Osteoblast (primary cell): ENCODE measurements around the gene DNAJB11. TPM values are rescaled to one million over a fixed set of nuclear protein-coding genes. Genes with fewer than 3 reads are reported as not detected.

Experiments
- DNase-seq: peaks from one replicate; pipeline ENCODE4 v3.0.0; 2011; ENCODE audit warnings: low spot score, mixed read lengths; ENCODE audit not compliant: insufficient read length; ENCODE audit errors: missing footprints
- H2AFZ ChIP-seq: 2 replicates; pipeline ENCODE4 v1.6.0; 2011; ENCODE audit warnings: mild to moderate bottlenecking, low read length
- H3K27ac ChIP-seq: 2 replicates; pipeline ENCODE4 v1.5.1; 2011; ENCODE audit warnings: mild to moderate bottlenecking, low read depth, low read length, moderate library complexity
- H3K27me3 ChIP-seq: 2 replicates; pipeline ENCODE4 v1.6.0; 2012; ENCODE audit warnings: mild to moderate bottlenecking, control low read depth, inconsistent platforms, low read length, moderate library complexity; ENCODE audit not compliant: insufficient read depth
- H3K36me3 ChIP-seq: 2 replicates; pipeline ENCODE4 v1.5.1; 2011; ENCODE audit warnings: mild to moderate bottlenecking, low read length, control low read depth, moderate library complexity; ENCODE audit not compliant: insufficient read depth
- H3K4me1 ChIP-seq: 2 replicates; pipeline ENCODE4 v1.5.1; 2011; ENCODE audit warnings: mild to moderate bottlenecking, low read length, control low read depth, moderate library complexity; ENCODE audit not compliant: insufficient read depth
- H3K4me2 ChIP-seq: 2 replicates; pipeline ENCODE4 v1.6.0; 2011; ENCODE audit warnings: mild to moderate bottlenecking, low read length; ENCODE audit not compliant: insufficient read depth
- H3K4me3 ChIP-seq: fragments of 200-600 bp; sonication (generic); 3 replicates; pipeline ENCODE4 v1.5.1; 2012; ENCODE audit warnings: mild to moderate bottlenecking, low read length, inconsistent platforms; ENCODE audit not compliant: insufficient read depth
- H3K79me2 ChIP-seq: 2 replicates; pipeline ENCODE4 v1.6.0; 2012; ENCODE audit warnings: mild to moderate bottlenecking, low read length, control low read depth, inconsistent platforms; ENCODE audit not compliant: insufficient read depth
- H3K9me3 ChIP-seq: 2 replicates; pipeline ENCODE4 v1.5.1; 2011; ENCODE audit warnings: low read depth, low read length, control low read depth
- H4K20me1 ChIP-seq: 2 replicates; pipeline ENCODE4 v1.6.0; 2012; ENCODE audit warnings: mild to moderate bottlenecking, low read length, control low read depth; ENCODE audit not compliant: insufficient read depth
- total RNA-seq: library from RNA; depleted of rRNA; stranded (reverse); fragments of >200 nt; gene quantifications from 2 replicates; pipeline ENCODE4 v1.2.3, GENCODE V29; 2012
- TF ChIP-seq, protein P1 (sequence below): IDR thresholded peaks from 2 replicates; pipeline ENCODE4 v1.5.1; 2011; ENCODE audit warnings: mild to moderate bottlenecking, low read depth, low read length, moderate library complexity; ENCODE audit errors: extremely low read depth

DNAJB11 gene
- total RNA-seq, 1 donor, result 35.8 TPM

DNA sequence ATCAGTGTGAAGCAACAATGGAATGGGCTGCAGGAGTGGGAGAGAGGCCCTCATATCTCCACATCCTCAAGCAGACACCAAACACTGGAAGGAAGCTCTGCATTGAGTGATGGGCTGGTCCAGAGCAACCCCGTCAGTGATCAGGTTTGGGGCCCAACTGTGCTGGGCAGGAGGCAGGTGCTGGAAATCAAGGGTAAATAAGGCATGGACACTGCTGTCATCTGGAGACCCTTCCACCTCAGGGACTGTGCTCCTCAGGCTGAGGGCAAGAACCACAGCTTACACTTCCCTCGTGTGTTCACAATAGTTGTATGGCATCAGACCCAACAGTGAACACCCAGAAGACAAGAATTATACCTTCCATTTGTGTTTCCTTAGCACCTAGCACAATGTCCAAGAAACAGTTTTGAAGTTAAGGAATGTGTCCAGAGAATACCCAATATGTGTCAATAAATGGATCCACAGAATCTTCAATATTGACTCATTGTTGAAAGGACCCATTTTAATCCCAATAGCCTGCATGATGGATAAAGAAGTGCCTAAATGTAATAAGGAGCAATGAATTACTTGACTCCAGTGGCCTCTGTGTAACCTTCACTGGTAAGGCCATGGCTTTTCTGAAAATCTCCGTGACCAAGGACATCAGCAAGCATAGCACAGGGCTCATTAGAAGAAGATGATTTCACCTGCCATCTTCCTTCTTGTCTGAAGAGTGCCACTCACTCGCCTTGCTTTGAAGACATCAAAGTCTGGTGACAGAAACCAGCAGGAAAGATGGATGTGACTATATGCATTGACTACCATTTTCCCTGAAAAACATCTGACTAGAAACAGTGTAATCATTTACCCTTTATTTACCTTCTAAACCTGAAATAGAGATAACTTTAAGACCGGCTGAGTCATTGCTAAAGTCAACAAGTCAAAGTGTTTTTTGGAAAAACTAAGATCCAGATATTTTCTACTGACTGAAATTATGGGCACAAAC is 35.3 kb downstream of the DNAJB11 start:
- H4K20me1 ChIP-seq, result no peaks in the 10 kb centered on the region
- no peaks in the 10 kb centered on the region for H3K36me3 ChIP-seq
- TF ChIP-seq, protein P1, sequence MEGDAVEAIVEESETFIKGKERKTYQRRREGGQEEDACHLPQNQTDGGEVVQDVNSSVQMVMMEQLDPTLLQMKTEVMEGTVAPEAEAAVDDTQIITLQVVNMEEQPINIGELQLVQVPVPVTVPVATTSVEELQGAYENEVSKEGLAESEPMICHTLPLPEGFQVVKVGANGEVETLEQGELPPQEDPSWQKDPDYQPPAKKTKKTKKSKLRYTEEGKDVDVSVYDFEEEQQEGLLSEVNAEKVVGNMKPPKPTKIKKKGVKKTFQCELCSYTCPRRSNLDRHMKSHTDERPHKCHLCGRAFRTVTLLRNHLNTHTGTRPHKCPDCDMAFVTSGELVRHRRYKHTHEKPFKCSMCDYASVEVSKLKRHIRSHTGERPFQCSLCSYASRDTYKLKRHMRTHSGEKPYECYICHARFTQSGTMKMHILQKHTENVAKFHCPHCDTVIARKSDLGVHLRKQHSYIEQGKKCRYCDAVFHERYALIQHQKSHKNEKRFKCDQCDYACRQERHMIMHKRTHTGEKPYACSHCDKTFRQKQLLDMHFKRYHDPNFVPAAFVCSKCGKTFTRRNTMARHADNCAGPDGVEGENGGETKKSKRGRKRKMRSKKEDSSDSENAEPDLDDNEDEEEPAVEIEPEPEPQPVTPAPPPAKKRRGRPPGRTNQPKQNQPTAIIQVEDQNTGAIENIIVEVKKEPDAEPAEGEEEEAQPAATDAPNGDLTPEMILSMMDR, result no peak
- no peak for DNase-seq
- no peak overlapping the region for H2AFZ ChIP-seq
- H3K27ac ChIP-seq, result no peak overlapping the region
- no peaks in the 10 kb centered on the region for H3K9me3 ChIP-seq
- H3K27me3 ChIP-seq, result no peaks in the 10 kb centered on the region
- no peak overlapping the region for H3K4me3 ChIP-seq
- H3K79me2 ChIP-seq, result no peaks in the 10 kb centered on the region
- no peak overlapping the region for H3K4me2 ChIP-seq
- no peaks in the 10 kb centered on the region for H3K4me1 ChIP-seq

DNA sequence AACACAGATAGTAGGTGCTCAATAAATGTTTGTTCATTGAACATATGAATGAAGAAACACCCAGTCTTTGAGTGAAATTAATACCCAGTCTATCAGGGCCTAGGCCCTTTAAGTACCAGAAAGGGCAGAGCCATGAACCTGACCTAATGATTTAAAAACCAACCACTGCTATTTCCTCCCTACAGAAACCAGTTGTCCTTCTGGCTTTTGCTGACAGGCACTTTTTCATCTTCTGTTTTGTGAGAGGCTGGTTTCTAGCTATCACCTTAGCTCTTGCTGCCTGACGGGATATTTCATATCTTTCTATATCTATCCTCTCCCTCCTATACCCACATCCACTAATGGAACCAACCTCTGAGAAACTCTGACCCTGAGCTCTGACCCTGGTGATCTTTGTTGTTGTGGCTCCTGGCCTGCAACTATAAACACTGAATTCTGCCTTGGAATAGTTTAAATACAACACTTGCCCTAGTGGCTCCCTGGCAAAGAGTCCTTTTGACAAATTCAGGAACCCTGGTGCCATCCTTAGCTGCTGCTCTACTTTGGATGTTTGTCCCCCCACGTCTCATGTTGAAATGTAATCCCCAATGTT is 38.2 kb downstream of the DNAJB11 start:
- Histone ChIP-seq H3K4me2 (no peak overlapping the region), H3K27ac (no peak overlapping the region), H3K4me3 (no peak overlapping the region), H3K9me3 (no peaks in the 10 kb centered on the region), H3K4me1 (no peaks in the 10 kb centered on the region), H3K27me3 (peaks cover 11% of the 10 kb centered on the region), H3K79me2 (no peaks in the 10 kb centered on the region), H3K36me3 (no peaks in the 10 kb centered on the region), H2AFZ (peak overlapping the region; percentile 18), H4K20me1 (no peaks in the 10 kb centered on the region)
- no peak for DNase-seq
- TF ChIP-seq, protein P1, result no peak

DNA sequence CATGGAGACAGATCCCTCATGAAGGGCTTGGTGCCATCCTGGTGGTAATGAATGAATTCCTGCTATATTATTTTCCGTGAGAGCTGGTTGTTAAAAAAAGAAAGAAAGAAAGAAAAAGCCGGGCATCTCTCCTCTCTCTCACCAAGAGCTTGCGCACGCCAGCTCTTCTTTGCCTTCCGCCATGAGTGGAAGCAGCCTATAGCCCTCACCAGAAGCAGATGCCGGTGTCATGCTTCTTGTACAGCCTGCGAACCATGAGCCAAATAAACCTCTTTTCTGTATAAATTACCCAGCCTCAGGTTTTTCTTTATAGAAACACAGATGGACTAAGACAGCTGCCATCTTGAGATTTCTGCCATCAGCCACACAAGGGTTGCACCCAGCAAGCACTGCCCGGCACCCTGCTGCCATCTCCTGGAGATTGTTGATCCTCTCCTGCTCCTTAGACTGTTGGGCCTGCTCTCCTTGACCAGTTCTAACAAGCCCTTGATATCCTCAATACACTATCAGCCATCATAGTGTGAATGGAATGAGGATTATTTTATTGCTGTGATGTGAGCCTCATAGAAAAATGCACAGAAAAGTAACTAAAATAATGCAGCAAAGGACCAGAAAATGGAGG is 38.8 kb downstream of the DNAJB11 start:
- Histone ChIP-seq H3K36me3 (no peaks in the 10 kb centered on the region), H3K27ac (no peak overlapping the region), H4K20me1 (no peaks in the 10 kb centered on the region), H3K9me3 (no peaks in the 10 kb centered on the region), H3K79me2 (no peaks in the 10 kb centered on the region), H3K4me1 (no peaks in the 10 kb centered on the region), H3K4me2 (no peak overlapping the region), H2AFZ (peak overlapping the region; percentile 18), H3K27me3 (peaks cover 16% of the 10 kb centered on the region), H3K4me3 (no peak overlapping the region)
- TF ChIP-seq, protein P1, result peak; percentile 51
- no peak for DNase-seq

DNA sequence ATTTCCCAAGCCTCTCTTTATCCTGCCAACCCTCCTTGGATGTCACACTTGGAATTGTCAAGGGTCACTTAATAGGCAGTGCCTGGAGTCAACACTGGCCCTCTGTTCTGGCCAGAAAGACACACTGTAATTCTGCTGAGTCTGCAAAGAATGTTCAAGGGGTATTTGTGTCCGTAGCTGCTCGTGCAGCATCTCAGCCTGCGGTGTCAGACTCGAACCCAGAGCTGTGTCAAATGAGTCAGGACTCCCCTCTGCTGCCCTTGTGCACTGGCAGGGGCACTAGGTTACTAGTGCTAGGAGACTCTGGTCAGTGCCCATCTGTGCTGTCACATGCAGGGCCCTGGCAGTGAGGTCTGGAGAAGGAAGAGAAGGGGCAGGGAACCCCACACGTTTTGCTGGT is 41.5 kb downstream of the DNAJB11 start:
- H3K4me3 ChIP-seq, result no peak overlapping the region
- H3K79me2 ChIP-seq, result no peaks in the 10 kb centered on the region
- H4K20me1 ChIP-seq, result no peaks in the 10 kb centered on the region
- H3K36me3 ChIP-seq, result no peaks in the 10 kb centered on the region
- no peak overlapping the region for H3K4me2 ChIP-seq
- TF ChIP-seq, protein P1, result no peak
- H3K27ac ChIP-seq, result no peak overlapping the region
- no peaks in the 10 kb centered on the region for H3K9me3 ChIP-seq
- H3K4me1 ChIP-seq, result no peaks in the 10 kb centered on the region
- H2AFZ ChIP-seq, result no peak overlapping the region
- peaks cover 20% of the 10 kb centered on the region for H3K27me3 ChIP-seq
- no peak for DNase-seq
